ENCODE measurements around the gene ABCA2.

ABCA2 gene

DNA sequence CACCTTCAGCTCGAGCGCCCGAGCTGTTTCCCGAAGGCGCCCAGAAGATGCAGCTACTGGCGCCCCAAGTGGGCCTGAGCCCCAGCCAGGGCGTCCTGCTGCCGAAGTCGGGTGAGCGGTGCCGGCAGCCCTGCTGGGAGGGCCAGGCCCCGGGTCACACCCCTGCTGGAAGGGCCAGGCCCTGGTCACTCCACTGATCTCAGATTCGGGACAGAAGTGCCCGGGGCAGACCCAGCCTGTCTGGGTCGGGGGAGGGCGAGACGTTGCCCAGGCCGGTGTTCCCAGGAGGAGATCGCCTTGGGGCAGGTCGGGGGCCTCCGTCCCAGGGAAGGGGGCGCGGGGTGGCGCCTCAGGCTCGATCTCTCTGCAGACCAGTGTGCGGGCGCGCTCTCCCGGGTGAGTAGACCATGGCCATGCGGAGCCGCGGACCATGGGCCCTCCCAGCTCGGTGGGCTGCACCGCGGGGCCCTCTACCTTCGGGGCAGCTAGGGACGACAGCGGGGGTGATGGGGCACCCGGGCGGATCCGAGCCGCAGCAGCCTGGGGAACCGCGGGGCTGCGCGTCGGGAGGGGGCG, 42.9 kb downstream of the ABCA2 start:
- H3K27me3 ChIP-seq (ENCODE audit: control insufficient read depth, insufficient read depth, low read length): peaks cover 8% of the 10 kb centered on the region; the same call in 1 of the 2 replicates
- H3K9me3 ChIP-seq (ENCODE audit: control insufficient read depth, insufficient read depth, low read length): no peaks in the 10 kb centered on the region
- H3K4me3 ChIP-seq (ENCODE audit: low read length): peak overlapping the region; percentile 10; the same call in 1 of the 2 replicates
- no CpG with 5 or more reads among the region's 48 CpGs for WGBS (ENCODE audit: insufficient coverage, insufficient read length)
- no peaks in the 10 kb centered on the region for H3K36me3 ChIP-seq (ENCODE audit: control insufficient read depth, insufficient read depth, low read length)
- no peak overlapping the region for H3K27ac ChIP-seq (ENCODE audit: low read length)
- no peaks in the 10 kb centered on the region; the same call in 1 of the 2 replicates for H3K4me1 ChIP-seq (ENCODE audit: control insufficient read depth, insufficient read depth, low read length)
- DNase-seq (ENCODE audit: low read depth, low spot score): no peak

DNA sequence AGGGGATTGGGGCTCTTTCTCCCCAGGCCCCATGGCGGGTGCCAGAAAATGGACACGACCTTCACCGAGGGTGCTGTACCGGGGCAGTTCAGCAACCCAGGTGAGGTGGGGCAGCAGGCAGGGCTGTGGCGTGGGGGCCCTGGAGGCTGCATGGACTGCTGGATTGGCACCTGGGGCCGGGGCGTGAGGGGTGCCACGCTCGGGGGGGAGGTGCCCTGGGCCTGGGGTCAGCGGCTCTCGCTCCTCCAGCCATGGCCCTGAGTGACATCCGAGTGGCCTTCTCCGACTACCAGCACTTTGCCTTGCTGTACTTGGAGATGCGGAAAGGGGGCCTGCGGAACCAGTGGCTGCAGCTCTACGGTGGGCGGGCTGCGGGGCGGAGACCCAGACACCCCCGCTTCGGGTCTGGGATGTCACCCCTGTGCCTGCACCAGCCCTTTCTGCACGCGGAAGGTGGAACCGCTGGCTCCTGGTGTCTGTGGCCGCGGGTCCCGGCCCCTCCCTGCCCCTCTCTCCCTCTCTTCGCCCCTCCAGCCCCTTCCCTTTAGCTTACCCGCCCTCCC, 43.5 kb downstream of the ABCA2 start:
- DNase-seq (ENCODE audit: low read depth, low spot score): no peak
- peak overlapping the region; percentile 10; the same call in 1 of the 2 replicates for H3K4me3 ChIP-seq (ENCODE audit: low read length)
- H3K36me3 ChIP-seq (ENCODE audit: control insufficient read depth, insufficient read depth, low read length): no peaks in the 10 kb centered on the region
- peaks cover 8% of the 10 kb centered on the region; the same call in 1 of the 2 replicates for H3K27me3 ChIP-seq (ENCODE audit: control insufficient read depth, insufficient read depth, low read length)
- H3K4me1 ChIP-seq (ENCODE audit: control insufficient read depth, insufficient read depth, low read length): no peaks in the 10 kb centered on the region; the same call in 1 of the 2 replicates
- no CpG with 5 or more reads among the region's 29 CpGs for WGBS (ENCODE audit: insufficient coverage, insufficient read length)
- no peak overlapping the region for H3K27ac ChIP-seq (ENCODE audit: low read length)
- no peaks in the 10 kb centered on the region for H3K9me3 ChIP-seq (ENCODE audit: control insufficient read depth, insufficient read depth, low read length)

DNA sequence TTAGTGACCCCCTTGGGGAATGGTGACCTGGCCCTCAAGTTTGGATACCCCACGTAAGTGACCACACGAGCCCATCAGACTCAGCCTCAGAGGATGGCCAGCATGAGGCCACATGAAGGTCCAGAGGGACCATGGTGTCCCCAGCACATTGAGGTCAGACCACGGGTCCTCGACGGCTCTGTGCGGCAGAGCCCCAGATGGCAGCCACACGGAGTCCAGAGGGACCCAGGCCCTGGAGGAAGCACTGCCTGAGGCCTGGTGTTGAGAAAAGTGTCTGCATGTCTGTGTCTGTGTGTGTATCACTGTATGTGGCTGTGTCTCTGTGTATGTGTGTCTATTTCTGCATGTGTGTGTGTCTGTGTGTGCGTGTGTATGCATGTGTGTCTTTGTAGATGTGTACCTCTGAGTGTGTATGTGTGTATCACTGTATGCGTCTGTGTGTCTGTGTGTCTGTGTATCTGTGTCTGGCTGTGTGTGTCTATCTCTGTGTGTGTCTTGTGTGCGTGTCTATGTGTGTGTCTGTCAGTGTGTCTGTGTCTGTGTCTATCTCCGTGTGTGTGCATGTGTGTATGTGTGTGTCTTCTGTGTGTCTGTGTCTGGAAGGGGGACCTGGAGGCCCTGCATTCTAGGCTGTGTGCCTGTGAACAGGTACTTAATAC, 44.3 kb downstream of the ABCA2 start:
- no peak overlapping the region for H3K27ac ChIP-seq (ENCODE audit: low read length)
- DNase-seq (ENCODE audit: low read depth, low spot score): no peak
- H3K4me3 ChIP-seq (ENCODE audit: low read length): no peak overlapping the region
- no peaks in the 10 kb centered on the region; the same call in 1 of the 2 replicates for H3K4me1 ChIP-seq (ENCODE audit: control insufficient read depth, insufficient read depth, low read length)
- H3K36me3 ChIP-seq (ENCODE audit: control insufficient read depth, insufficient read depth, low read length): no peaks in the 10 kb centered on the region
- WGBS (ENCODE audit: insufficient coverage, insufficient read length): no CpG with 5 or more reads among the region's 11 CpGs
- no peaks in the 10 kb centered on the region for H3K9me3 ChIP-seq (ENCODE audit: control insufficient read depth, insufficient read depth, low read length)
- H3K27me3 ChIP-seq (ENCODE audit: control insufficient read depth, insufficient read depth, low read length): peaks cover 8% of the 10 kb centered on the region; the same call in 1 of the 2 replicates

DNA sequence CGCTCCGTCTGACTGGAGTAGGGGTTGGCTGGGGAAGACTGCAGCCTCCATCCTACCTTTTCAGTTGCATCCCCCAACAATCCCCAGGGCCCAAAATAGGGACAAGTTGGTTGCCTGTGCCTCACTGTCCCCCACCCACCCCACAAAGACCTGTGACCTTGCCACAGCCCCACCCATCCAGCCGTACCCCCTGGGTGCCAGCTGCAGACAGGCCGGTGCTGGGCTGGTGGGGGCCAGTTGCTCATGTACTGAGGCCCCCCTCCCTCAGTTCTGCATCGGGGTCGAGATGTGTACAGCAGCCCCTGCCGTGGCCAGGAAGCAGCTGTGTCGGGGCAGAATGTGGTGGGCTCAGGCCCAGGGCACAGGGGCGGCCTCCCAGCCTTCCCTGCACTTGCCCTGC, 44.9 kb downstream of the ABCA2 start:
- WGBS (ENCODE audit: insufficient coverage, insufficient read length): no CpG with 5 or more reads among the region's 9 CpGs
- no peak overlapping the region for H3K4me3 ChIP-seq (ENCODE audit: low read length)

DNA sequence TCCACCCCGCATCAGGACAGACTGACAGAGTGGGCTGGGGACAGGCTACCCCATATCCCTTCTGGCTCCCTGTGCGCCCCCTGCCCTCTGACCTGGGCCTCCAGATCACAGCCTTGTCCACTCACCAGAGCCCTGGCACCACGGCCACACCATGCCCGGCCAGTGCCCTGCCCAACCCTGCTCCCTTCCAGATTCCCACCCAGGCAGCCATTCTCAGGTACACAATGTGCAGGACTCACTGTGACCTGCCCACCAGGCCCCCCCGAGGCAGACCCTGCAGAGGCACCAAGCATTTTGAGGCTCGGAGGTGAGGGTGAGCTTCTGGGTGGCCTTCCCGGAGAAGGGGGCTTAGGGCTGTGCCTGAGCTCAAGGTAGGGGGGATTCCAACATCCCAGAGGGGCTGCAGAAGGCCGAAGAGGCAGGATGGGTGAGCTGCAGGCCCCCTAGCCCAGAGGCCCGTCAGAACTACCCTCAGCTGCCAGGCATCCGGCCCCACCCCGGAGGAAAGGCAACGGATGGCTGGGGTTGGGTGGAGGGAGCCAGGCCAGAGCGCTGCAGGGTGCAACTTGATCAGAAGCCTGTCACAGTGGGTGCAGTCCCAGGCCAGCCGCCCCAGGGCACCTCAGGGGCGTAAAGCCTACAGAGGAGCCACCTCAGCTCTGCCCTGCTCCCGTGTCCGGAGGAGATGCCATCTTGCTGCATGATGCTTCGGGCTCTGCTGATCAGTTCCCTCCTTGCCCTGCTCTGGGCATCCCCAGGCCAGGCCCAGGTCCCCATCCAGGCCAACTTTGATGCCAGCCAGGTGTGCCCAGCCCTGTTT, 45.6 kb downstream of the ABCA2 start, which contains the start of gene LCNL1:
LCNL1 (plus strand) TSS at position 762 of the 820 bp plus-strand sequence. CDS start 594 bp downstream, outside the sequence.
- no peak for DNase-seq (ENCODE audit: low read depth, low spot score)
- Histone ChIP-seq H3K27me3 (ENCODE audit: control insufficient read depth, insufficient read depth, low read length) (peaks cover 8% of the 10 kb centered on the region; the same call in 1 of the 2 replicates), H3K36me3 (ENCODE audit: control insufficient read depth, insufficient read depth, low read length) (no peaks in the 10 kb centered on the region), H3K4me1 (ENCODE audit: control insufficient read depth, insufficient read depth, low read length) (peaks cover 2% of the 10 kb centered on the region), H3K4me3 (ENCODE audit: low read length) (no peak within 1 kb of the TSS), H3K9me3 (ENCODE audit: control insufficient read depth, insufficient read depth, low read length) (no peaks in the 10 kb centered on the region), H3K27ac (ENCODE audit: low read length) (no peak within 1 kb of the TSS)
- WGBS (ENCODE audit: insufficient coverage, insufficient read length): no CpG with 5 or more reads among the region's 18 CpGs

More for the DNA sequence above, 44.9 kb downstream of the ABCA2 start:
- no peaks in the 10 kb centered on the region; the same call in 1 of the 2 replicates for H3K4me1 ChIP-seq (ENCODE audit: control insufficient read depth, insufficient read depth, low read length)
- H3K27ac ChIP-seq (ENCODE audit: low read length): no peak overlapping the region
- DNase-seq (ENCODE audit: low read depth, low spot score): no peak
- peaks cover 8% of the 10 kb centered on the region; the same call in 1 of the 2 replicates for H3K27me3 ChIP-seq (ENCODE audit: control insufficient read depth, insufficient read depth, low read length)
- no peaks in the 10 kb centered on the region for H3K9me3 ChIP-seq (ENCODE audit: control insufficient read depth, insufficient read depth, low read length)
- no peaks in the 10 kb centered on the region for H3K36me3 ChIP-seq (ENCODE audit: control insufficient read depth, insufficient read depth, low read length)

DNA sequence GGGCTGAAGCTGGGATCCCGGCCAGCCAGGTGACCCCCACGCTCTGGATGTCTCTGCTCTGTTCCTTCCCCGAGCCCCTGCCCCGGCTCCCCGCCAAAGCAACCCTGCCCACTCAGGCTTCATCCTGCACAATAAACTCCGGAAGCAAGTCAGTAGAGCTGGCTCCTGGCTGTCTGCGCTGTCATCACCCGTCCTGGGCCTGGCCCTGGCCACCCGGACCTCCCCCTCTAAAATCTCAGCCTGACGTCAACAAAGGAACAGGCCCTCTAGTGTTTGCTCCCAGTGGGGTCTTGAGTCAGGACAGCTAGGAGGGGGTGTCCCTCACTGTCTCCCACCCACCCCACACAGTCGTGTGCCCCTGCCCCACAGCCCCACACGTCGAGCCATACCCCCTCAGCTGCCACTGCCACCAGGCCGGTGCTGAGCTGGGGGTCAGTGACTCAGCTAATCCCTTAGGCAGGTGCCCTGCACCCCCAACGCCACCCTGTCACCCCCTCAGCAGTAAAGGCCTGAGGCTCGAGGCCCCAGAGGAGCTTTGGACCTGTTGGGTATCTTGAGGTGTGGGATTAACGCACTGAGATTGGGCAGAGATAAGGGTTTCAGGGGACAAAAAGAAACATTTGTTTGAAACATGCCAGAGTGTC, 46.3 kb downstream of the ABCA2 start:
- Histone ChIP-seq H3K27me3 (ENCODE audit: control insufficient read depth, insufficient read depth, low read length) (peaks cover 8% of the 10 kb centered on the region; the same call in 1 of the 2 replicates), H3K4me3 (ENCODE audit: low read length) (no peak overlapping the region), H3K36me3 (ENCODE audit: control insufficient read depth, insufficient read depth, low read length) (no peaks in the 10 kb centered on the region), H3K9me3 (ENCODE audit: control insufficient read depth, insufficient read depth, low read length) (no peaks in the 10 kb centered on the region), H3K4me1 (ENCODE audit: control insufficient read depth, insufficient read depth, low read length) (peaks cover 2% of the 10 kb centered on the region), H3K27ac (ENCODE audit: low read length) (no peak overlapping the region)
- DNase-seq (ENCODE audit: low read depth, low spot score): no peak
- no CpG with 5 or more reads among the region's 17 CpGs for WGBS (ENCODE audit: insufficient coverage, insufficient read length)

DNA sequence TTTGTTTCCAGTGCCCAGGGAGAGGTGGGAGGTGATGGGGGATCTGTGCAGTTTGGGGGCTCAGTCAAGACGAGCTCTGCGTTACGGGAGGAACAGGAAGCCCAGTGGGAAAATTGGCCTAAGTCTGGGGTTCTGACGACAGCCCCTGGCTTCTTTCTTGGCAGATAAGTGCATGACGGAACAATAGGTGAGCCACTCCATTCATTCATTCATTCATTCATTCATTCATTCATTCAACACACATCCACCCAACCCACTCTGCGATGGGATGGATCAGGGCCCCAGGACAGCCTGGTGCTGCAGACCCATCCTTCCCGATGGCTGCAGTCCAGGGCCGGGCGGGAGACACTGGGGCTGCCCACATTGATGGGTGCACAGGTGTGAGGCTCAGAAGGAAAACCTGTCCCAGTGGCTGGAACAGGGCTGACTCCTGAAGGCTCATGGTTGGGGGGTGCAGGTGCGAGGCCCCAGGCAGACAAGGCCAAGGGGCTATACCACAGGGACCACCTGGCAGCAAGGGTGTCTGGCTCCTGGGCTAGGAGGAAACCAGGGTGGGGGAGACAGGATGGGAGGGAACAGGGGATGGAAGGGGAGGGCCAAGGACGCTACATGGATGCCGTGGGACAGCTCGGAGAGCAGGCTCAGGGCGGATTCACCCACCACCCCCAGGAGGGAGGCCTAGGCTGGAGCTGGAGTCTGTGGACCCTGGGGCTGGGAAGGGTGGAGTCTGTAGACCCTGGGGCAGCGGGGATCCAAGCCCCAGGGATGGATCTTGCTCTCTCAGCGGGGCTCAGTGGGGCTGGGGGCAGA, 47.2 kb downstream of the ABCA2 start:
- no CpG with 5 or more reads among the region's 16 CpGs for WGBS (ENCODE audit: insufficient coverage, insufficient read length)
- DNase-seq (ENCODE audit: low read depth, low spot score): no peak
- H3K27me3 ChIP-seq (ENCODE audit: control insufficient read depth, insufficient read depth, low read length): peaks cover 4% of the 10 kb centered on the region; the same call in 1 of the 2 replicates
- H3K4me3 ChIP-seq (ENCODE audit: low read length): no peak overlapping the region
- no peaks in the 10 kb centered on the region for H3K36me3 ChIP-seq (ENCODE audit: control insufficient read depth, insufficient read depth, low read length)
- H3K9me3 ChIP-seq (ENCODE audit: control insufficient read depth, insufficient read depth, low read length): no peaks in the 10 kb centered on the region
- H3K27ac ChIP-seq (ENCODE audit: low read length): no peak overlapping the region
- H3K4me1 ChIP-seq (ENCODE audit: control insufficient read depth, insufficient read depth, low read length): peaks cover 2% of the 10 kb centered on the region

DNA sequence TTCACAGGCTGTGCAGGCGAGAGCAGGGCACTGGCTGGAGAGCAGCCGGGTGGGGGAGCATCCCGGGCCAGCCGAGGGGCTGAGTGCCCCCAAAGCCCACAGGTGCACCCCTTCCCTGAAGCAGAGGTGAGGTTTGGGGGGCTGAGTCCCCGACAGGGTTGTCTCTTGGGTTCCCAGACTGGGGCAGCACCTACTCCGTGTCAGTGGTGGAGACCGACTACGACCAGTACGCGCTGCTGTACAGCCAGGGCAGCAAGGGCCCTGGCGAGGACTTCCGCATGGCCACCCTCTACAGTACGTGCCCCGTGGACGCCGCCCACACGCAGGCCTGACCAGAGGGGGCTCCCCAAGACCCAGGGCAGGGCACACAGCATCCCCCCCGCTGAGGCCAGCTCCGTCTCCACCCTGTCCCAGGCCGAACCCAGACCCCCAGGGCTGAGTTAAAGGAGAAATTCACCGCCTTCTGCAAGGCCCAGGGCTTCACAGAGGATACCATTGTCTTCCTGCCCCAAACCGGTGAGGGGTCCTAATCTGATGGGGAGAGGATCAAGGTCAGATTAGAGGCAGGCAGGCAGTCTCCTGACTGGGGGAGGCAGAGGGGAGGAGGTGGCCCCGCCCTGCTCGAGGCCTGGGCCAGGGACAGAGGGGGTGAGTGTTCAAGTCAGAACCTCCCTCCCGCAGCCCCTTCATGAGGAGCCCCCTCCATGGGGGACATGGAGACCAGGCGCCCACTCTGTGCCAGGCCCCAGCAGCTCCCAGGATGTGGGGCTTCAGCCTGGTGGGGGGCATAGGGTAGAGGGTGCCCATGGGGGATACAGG, 48.1 kb downstream of the ABCA2 start:
- WGBS (ENCODE audit: insufficient coverage, insufficient read length): no CpG with 5 or more reads among the region's 26 CpGs
- peaks cover 2% of the 10 kb centered on the region for H3K4me1 ChIP-seq (ENCODE audit: control insufficient read depth, insufficient read depth, low read length)
- H3K9me3 ChIP-seq (ENCODE audit: control insufficient read depth, insufficient read depth, low read length): no peaks in the 10 kb centered on the region
- H3K4me3 ChIP-seq (ENCODE audit: low read length): no peak overlapping the region
- H3K36me3 ChIP-seq (ENCODE audit: control insufficient read depth, insufficient read depth, low read length): no peaks in the 10 kb centered on the region
- no peak overlapping the region for H3K27ac ChIP-seq (ENCODE audit: low read length)
- H3K27me3 ChIP-seq (ENCODE audit: control insufficient read depth, insufficient read depth, low read length): peaks cover 3% of the 10 kb centered on the region; the same call in 1 of the 2 replicates
- DNase-seq (ENCODE audit: low read depth, low spot score): no peak

All from iPS DF 6.9 (cell line).